H9 (cell line): ENCODE results near the gene DYRK2. TPM values are rescaled to one million over a fixed set of nuclear protein-coding genes. Genes with fewer than 3 reads are reported as not detected.

Experiments used
- DNase-seq: peaks from one replicate; pipeline ENCODE4 v3.0.0-alpha.2; 2017
- H2AFZ ChIP-seq: one replicate; pipeline ENCODE4 v1.6.1; 2013; ENCODE audit warnings: mild to moderate bottlenecking, low read length, control low read depth, moderate library complexity
- H2AK5ac ChIP-seq: 2 replicates; pipeline ENCODE4 v1.6.1; 2013; ENCODE audit warnings: low read length, control low read depth, mixed read lengths; ENCODE audit not compliant: insufficient read length
- H2BK120ac ChIP-seq: one replicate; pipeline ENCODE4 v1.6.1; 2013; ENCODE audit warnings: low read depth, mild to moderate bottlenecking, low read length, control low read depth, inconsistent platforms; ENCODE audit not compliant: poor library complexity, severe bottlenecking
- H2BK12ac ChIP-seq: 2 replicates; pipeline ENCODE4 v1.6.1; 2013; ENCODE audit warnings: low read length, control low read depth, mixed read lengths, low read depth; ENCODE audit not compliant: insufficient read length
- H2BK15ac ChIP-seq: 2 replicates; pipeline ENCODE4 v1.6.1; 2013; ENCODE audit warnings: low read depth, low read length, control low read depth
- H2BK20ac ChIP-seq: one replicate; pipeline ENCODE4 v1.6.1; 2013; ENCODE audit warnings: low read depth, mild to moderate bottlenecking, low read length, control low read depth, inconsistent platforms; ENCODE audit not compliant: poor library complexity, severe bottlenecking
- H2BK5ac ChIP-seq: 2 replicates; pipeline ENCODE4 v1.6.1; 2013; ENCODE audit warnings: low read length, control low read depth, mixed read lengths; ENCODE audit not compliant: insufficient read length
- H3K14ac ChIP-seq: 2 replicates; pipeline ENCODE4 v1.6.1; 2013; ENCODE audit warnings: low read length, control low read depth; ENCODE audit not compliant: insufficient read depth
- H3K18ac ChIP-seq: 2 replicates; pipeline ENCODE4 v1.6.1; 2013; ENCODE audit warnings: low read depth, mild to moderate bottlenecking, mixed read lengths, low read length, control low read depth; ENCODE audit not compliant: insufficient read length
- H3K23ac ChIP-seq: 2 replicates; pipeline ENCODE4 v1.6.1; 2013; ENCODE audit warnings: low read length, control low read depth, mixed read lengths, low read depth; ENCODE audit not compliant: insufficient read length
- H3K23me2 ChIP-seq: 2 replicates; pipeline ENCODE4 v1.6.1; 2013; ENCODE audit warnings: low read depth, mild to moderate bottlenecking, mixed read lengths, low read length, control low read depth; ENCODE audit not compliant: insufficient read length, poor library complexity, severe bottlenecking
- H3K27ac ChIP-seq: 2 replicates; pipeline ENCODE4 v1.5.1; 2013; ENCODE audit warnings: low read length, control low read depth, mixed read lengths, low read depth; ENCODE audit not compliant: insufficient read length
- H3K27me3 ChIP-seq: 2 replicates; pipeline ENCODE4 v1.6.1; 2013; ENCODE audit warnings: low read length, control low read depth, inconsistent platforms; ENCODE audit not compliant: insufficient read depth
- H3K4ac ChIP-seq: 2 replicates; pipeline ENCODE4 v1.6.1; 2013; ENCODE audit warnings: low read depth, mild to moderate bottlenecking, control low read depth, inconsistent platforms, low read length, moderate library complexity
- H3K4me1 ChIP-seq: 2 replicates; pipeline ENCODE4 v1.6.1; 2013; ENCODE audit warnings: low read length, control low read depth, inconsistent platforms; ENCODE audit not compliant: insufficient read depth
- H3K4me2 ChIP-seq: 2 replicates; pipeline ENCODE4 v1.6.1; 2013; ENCODE audit warnings: low read length, control low read depth, mixed read lengths; ENCODE audit not compliant: insufficient read length, insufficient read depth
- H3K56ac ChIP-seq: 2 replicates; pipeline ENCODE4 v1.6.1; 2013; ENCODE audit warnings: low read depth, mild to moderate bottlenecking, mixed read lengths, low read length, control low read depth; ENCODE audit not compliant: insufficient read length
- H3K79me1 ChIP-seq: 2 replicates; pipeline ENCODE4 v1.6.1; 2013; ENCODE audit warnings: low read depth, mild to moderate bottlenecking, moderate library complexity, low read length, control low read depth, inconsistent platforms; ENCODE audit not compliant: insufficient read depth, poor library complexity, severe bottlenecking
- H3K79me2 ChIP-seq: 2 replicates; pipeline ENCODE4 v1.6.1; 2013; ENCODE audit warnings: low read length, control low read depth, inconsistent platforms; ENCODE audit not compliant: insufficient read depth
- H3K9ac ChIP-seq: 2 replicates; pipeline ENCODE4 v1.6.1; 2013; ENCODE audit warnings: low read length, control low read depth, mixed read lengths; ENCODE audit not compliant: insufficient read length; ENCODE audit errors: extremely low read depth
- H3K9me3 ChIP-seq: one replicate; pipeline ENCODE4 v1.6.1; 2013; ENCODE audit warnings: low read depth, low read length, inconsistent platforms; ENCODE audit not compliant: control insufficient read depth
- H3T11ph ChIP-seq: one replicate; pipeline ENCODE4 v1.6.1; 2013; ENCODE audit warnings: mild to moderate bottlenecking, low read length, control low read depth, inconsistent platforms
- H4K20me1 ChIP-seq: one replicate; pipeline ENCODE4 v1.6.1; 2013; ENCODE audit not compliant: control insufficient read depth, insufficient read length, insufficient read depth
- H4K5ac ChIP-seq: 2 replicates; pipeline ENCODE4 v1.6.1; 2013; ENCODE audit warnings: low read depth, mild to moderate bottlenecking, mixed read lengths, low read length, control low read depth; ENCODE audit not compliant: insufficient read length
- H4K8ac ChIP-seq: replicated peaks from 2 replicates; pipeline ENCODE4 v1.6.1; 2013; ENCODE audit warnings: low read length, control low read depth, mixed read lengths, low read depth; ENCODE audit not compliant: insufficient read length
- H4K91ac ChIP-seq: 2 replicates; pipeline ENCODE4 v1.6.1; 2013; ENCODE audit warnings: low read depth, mild to moderate bottlenecking, moderate library complexity, mixed read lengths, low read length, control low read depth; ENCODE audit not compliant: insufficient read length
- H3K27ac Mint-ChIP-seq, 3 experiments: 2 replicates in 2 of 3; 3 replicates in 1 of 3; pipeline ENCODE4 v1.8.0; 2020 to 2021; ENCODE audit warnings: mixed read lengths in 3 of 3, mild to moderate bottlenecking in 1 of 3, moderate library complexity in 1 of 3
- H3K27me3 Mint-ChIP-seq: 2 replicates; pipeline ENCODE4 v1.8.0; 2021; ENCODE audit warnings: low read depth, mild to moderate bottlenecking, moderate library complexity, mixed read lengths
- H3K36me3 Mint-ChIP-seq, 3 experiments: 2 replicates in 2 of 3; 3 replicates in 1 of 3; pipeline ENCODE4 v1.8.0; 2020 to 2021; ENCODE audit warnings: low read depth in 3 of 3, mixed read lengths in 3 of 3; ENCODE audit not compliant: insufficient read depth in 1 of 3
- H3K4me1 Mint-ChIP-seq, 2 experiments: 2 replicates each; pipeline ENCODE4 v1.8.0; 2020; ENCODE audit warnings: mixed read lengths in 2 of 2
- H3K4me3 Mint-ChIP-seq, 2 experiments: 2 replicates in 1 of 2; 3 replicates in 1 of 2; pipeline ENCODE4 v1.8.0; 2020 to 2021; ENCODE audit warnings: mild to moderate bottlenecking in 2 of 2, mixed read lengths in 2 of 2, moderate library complexity in 1 of 2
- H3K9me3 Mint-ChIP-seq, 2 experiments: 2 replicates in 1 of 2; 3 replicates in 1 of 2; pipeline ENCODE4 v1.8.0; 2020; ENCODE audit warnings: mild to moderate bottlenecking in 2 of 2, mixed read lengths in 2 of 2, moderate library complexity in 1 of 2
- WGBS: extraction: QIAGEN DNeasy Blood & Tissue Kit; methylation state at CpG from one replicate; pipeline ENCODE4 v1.1.7; 2013; ENCODE audit warnings: missing lambda C conversion rate, low lambda C conversion rate, mixed read lengths; ENCODE audit not compliant: insufficient read length; ENCODE audit errors: extremely low coverage; 5-methylcytosine and 5-hydroxymethylcytosine counted together
- total RNA-seq: library from RNA; stranded (reverse); gene quantifications from 2 replicates; pipeline ENCODE4 v1.2.1, GENCODE V29; 2021
- TF ChIP-seq, protein P1 (sequence below): fragments of 200-600 bp; sonication (generic); conservative IDR thresholded peaks from 3 replicates; pipeline ENCODE4 v1.8.0; 2021; ENCODE audit warnings: antibody characterized with exemption, mild to moderate bottlenecking

DYRK2 gene
- total RNA-seq, 1 experiment from 2014 or later, result 40.6 TPM

GRCh38 chr12:67613040-67613439 is 35.5 kb upstream of the DYRK2 start:
- H2BK12ac ChIP-seq, result no peak overlapping the region
- no peak overlapping the region for H4K5ac ChIP-seq
- H3K27ac ChIP-seq, result no peak overlapping the region
- H4K8ac ChIP-seq, result no peak overlapping the region
- no peaks in the 10 kb centered on the region for H3K27me3 ChIP-seq
- H3K56ac ChIP-seq, result no peak overlapping the region
- H3K79me2 ChIP-seq, result no peaks in the 10 kb centered on the region
- TF ChIP-seq, protein P1, sequence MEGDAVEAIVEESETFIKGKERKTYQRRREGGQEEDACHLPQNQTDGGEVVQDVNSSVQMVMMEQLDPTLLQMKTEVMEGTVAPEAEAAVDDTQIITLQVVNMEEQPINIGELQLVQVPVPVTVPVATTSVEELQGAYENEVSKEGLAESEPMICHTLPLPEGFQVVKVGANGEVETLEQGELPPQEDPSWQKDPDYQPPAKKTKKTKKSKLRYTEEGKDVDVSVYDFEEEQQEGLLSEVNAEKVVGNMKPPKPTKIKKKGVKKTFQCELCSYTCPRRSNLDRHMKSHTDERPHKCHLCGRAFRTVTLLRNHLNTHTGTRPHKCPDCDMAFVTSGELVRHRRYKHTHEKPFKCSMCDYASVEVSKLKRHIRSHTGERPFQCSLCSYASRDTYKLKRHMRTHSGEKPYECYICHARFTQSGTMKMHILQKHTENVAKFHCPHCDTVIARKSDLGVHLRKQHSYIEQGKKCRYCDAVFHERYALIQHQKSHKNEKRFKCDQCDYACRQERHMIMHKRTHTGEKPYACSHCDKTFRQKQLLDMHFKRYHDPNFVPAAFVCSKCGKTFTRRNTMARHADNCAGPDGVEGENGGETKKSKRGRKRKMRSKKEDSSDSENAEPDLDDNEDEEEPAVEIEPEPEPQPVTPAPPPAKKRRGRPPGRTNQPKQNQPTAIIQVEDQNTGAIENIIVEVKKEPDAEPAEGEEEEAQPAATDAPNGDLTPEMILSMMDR, result no peak
- H3K4me1 Mint-ChIP-seq, result no peaks in the 10 kb centered on the region; a peak in 2 of 4 replicates
- H4K91ac ChIP-seq, result no peak overlapping the region
- H3K4me1 ChIP-seq, result no peaks in the 10 kb centered on the region
- no peak overlapping the region for H3K4me2 ChIP-seq
- H3K4me3 Mint-ChIP-seq, result no peak overlapping the region
- no peak overlapping the region for H3K4ac ChIP-seq
- no peak overlapping the region for H2AFZ ChIP-seq
- H3T11ph ChIP-seq, result no peak overlapping the region
- H3K27me3 Mint-ChIP-seq, result no peaks in the 10 kb centered on the region
- H3K9me3 ChIP-seq, result no peaks in the 10 kb centered on the region
- no peak for DNase-seq
- no peaks in the 10 kb centered on the region for H3K23me2 ChIP-seq
- no peaks in the 10 kb centered on the region for H3K79me1 ChIP-seq
- no peak overlapping the region for H3K9ac ChIP-seq
- no peak overlapping the region for H2BK15ac ChIP-seq
- H3K18ac ChIP-seq, result no peak overlapping the region
- H2BK20ac ChIP-seq, result no peak overlapping the region
- H3K23ac ChIP-seq, result no peak overlapping the region
- H2BK5ac ChIP-seq, result no peak overlapping the region
- H2AK5ac ChIP-seq, result no peak overlapping the region
- no peaks in the 10 kb centered on the region for H4K20me1 ChIP-seq
- WGBS, result no CpG with 5 or more reads among the region's 3 CpGs
- H3K9me3 Mint-ChIP-seq, result peaks cover 0 to 9% of the 10 kb centered on the region in 2 experiments; a peak in 4 of 5 replicates
- no peak overlapping the region for H3K14ac ChIP-seq
- no peak overlapping the region for H3K27ac Mint-ChIP-seq
- peaks cover 0 to 9% (median 0%) of the 10 kb centered on the region in 3 experiments; a peak in 3 of 7 replicates for H3K36me3 Mint-ChIP-seq
- H2BK120ac ChIP-seq, result no peak overlapping the region
